Activated naive CD4-positive, alpha-beta T cell treated with anti-CD3 and anti-CD28 coated beads, Interleukin-2, amount 50 U/mL, for 16 hours (primary cell): ENCODE results near the gene SLC6A7.

ENCODE experiments used
- DNase-seq: peaks from one replicate; pipeline ENCODE4 v3.0.0-alpha.2; 2020

Gene SLC6A7

GRCh38 chr5:150189728-150190502 is at the start of gene SLC6A7:
Gene SLC6A7, plus strand, starts transcription at chr5:150190062. Its CDS starts 266 bp downstream, at chr5:150190328.
- DNase-seq = no peak

- DNase-seq = no peak
Measured at GRCh38 chr5:150140830-150141229, 49.0 kb upstream of the SLC6A7 start.

- DNase-seq = no peak
Measured at GRCh38 chr5:150141544-150142184, 48.2 kb upstream of the SLC6A7 start.

GRCh38 chr5:150142185-150142958 is 47.5 kb upstream of the SLC6A7 start:
- no peak for DNase-seq

GRCh38 chr5:150142959-150143349 is 46.9 kb upstream of the SLC6A7 start:
- no peak for DNase-seq

- no peak for DNase-seq
Measured at GRCh38 chr5:150143350-150144245, 46.3 kb upstream of the SLC6A7 start.

- DNase-seq = no peak
Measured at GRCh38 chr5:150144246-150144801, 45.5 kb upstream of the SLC6A7 start.

GRCh38 chr5:150144879-150145278 is 45.0 kb upstream of the SLC6A7 start:
- no peak for DNase-seq

GRCh38 chr5:150146235-150146634 is 43.6 kb upstream of the SLC6A7 start:
- DNase-seq = no peak

- DNase-seq = no peak
Measured at GRCh38 chr5:150146862-150147601, 42.8 kb upstream of the SLC6A7 start.

GRCh38 chr5:150147670-150148069 is 42.2 kb upstream of the SLC6A7 start:
- DNase-seq = no peak

- DNase-seq = no peak
Measured at GRCh38 chr5:150148117-150148927, 41.5 kb upstream of the SLC6A7 start.

GRCh38 chr5:150149618-150150017 is 40.2 kb upstream of the SLC6A7 start:
- no peak for DNase-seq

GRCh38 chr5:150152636-150153462 is 37.0 kb upstream of the SLC6A7 start:
- no peak for DNase-seq

- no peak for DNase-seq
Measured at GRCh38 chr5:150153483-150153882, 36.4 kb upstream of the SLC6A7 start.

GRCh38 chr5:150153957-150154617 is 35.8 kb upstream of the SLC6A7 start:
- no peak for DNase-seq

- DNase-seq = no peak
Measured at GRCh38 chr5:150154618-150155128, 35.2 kb upstream of the SLC6A7 start.

GRCh38 chr5:150155258-150156026 is 34.4 kb upstream of the SLC6A7 start, which contains the start of gene PDGFRB:
Gene PDGFRB, minus strand, starts transcription at chr5:150155845. Its CDS starts 18,798 bp downstream, at chr5:150137047.
- DNase-seq = peak; percentile 36
